ENCODE data around the gene TMEM63C.

- TF ChIP-seq EZH2 (optimal IDR thresholded peaks at IDR 0.05; ENCODE audit: low read depth, low read length) (no peak), CTCF (IDR thresholded peaks at IDR 0.05; ENCODE audit: low read length) (no peak)
Measured at GRCh38 chr14:77170045-77170444, 11.6 kb upstream of the TMEM63C start.

Measured in MM.1S (cell line).